ENCODE results near the gene MNAT1.

GRCh38 chr14:60760644-60761364, 26.2 kb downstream of the MNAT1 start:
- TF ChIP-seq CTCF (IDR thresholded peaks at IDR 0.05; ENCODE audit: poor library complexity) (no peak), EZH2 (IDR thresholded peaks at IDR 0.05; ENCODE audit: borderline replicate concordance) (no peak)

Measured in hepatocyte (in vitro differentiated cells).